ENCODE data around the gene ZDHHC14.

ZDHHC14 gene

DNA sequence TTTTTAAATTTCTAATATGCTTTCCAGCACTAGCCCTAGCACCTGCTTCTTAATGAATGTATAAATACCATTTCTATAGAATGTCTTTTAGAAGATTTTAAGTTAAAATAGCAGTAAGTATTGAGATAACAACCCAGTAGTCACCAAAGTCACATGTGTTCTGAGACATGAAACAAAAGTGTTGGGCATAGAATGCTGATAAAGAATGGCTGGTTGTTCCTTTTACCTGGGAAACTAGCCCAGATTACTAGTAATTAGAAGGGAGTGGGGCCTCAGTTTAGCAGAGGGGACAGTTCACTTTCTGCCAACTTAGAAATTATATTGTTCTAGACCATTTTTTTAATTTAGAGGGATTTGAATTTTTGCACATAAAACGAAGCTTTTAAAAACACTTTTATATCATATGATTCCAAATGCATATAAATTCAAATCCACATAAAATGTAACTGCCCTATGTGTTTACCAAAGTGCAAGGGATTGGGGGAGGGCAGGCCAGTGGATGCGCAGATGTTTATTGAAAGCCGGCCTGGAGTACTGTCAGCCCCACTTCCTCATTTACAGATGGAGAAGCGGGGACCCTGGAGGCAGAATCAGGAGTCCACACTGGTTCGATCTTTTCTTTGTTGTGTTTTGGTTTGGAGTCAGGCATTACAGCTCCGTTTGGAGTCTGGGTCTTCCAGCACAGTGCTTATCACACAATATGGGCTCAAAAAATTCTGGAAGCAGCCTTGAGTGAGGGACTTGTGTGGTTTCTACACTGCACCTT is 139.8 kb downstream of the ZDHHC14 start:
- H3K4me3 ChIP-seq (ENCODE audit: low read length), result no peak overlapping the region
- DNase-seq (ENCODE audit: low read depth, low spot score), result no peak

DNA sequence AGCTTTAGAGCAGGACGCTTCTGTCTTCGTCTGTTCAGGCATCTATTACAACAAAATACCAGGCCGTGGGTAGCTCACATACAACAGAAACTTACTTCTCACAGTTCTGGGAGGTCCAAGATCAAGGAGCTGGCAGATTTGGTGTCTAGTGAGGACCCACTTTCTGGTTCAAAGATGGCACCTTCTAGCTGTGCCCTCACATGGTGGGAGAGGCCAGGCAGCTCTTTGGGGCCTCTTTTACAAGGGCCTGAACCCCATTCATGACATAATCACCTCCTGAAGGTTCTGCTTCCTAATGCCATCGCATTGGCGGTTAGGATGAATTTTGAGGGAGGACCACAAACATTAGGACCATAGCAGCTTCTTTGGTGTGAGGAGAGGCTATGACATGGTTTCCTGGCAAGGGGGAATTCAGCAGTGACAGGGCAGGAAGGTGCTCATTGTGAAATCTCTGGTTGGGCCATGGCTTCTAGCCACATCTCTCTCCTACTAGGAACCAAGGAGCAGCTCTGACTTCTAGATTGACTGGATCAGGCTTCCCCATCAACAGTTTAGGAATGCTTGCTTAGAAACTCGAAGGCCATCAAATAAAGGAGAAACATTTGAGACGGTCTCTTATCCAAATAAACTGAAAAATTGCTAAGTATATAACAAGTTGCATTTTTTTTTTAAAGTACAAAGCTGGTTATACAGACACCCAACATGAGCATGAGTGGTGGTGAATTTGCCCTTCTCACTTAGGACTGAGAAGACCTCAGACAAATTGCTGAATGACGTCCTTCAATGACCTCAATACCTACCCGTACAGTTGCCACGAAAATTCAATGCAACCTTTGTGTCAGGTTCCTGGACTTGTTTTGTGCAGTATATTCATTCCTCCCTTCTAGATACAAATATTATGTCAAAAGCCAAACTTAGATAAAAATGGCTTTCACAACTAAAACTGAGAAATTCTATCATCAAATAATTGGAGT is 140.7 kb downstream of the ZDHHC14 start:
- no peak overlapping the region for H3K4me3 ChIP-seq (ENCODE audit: low read length)
- no peak for DNase-seq (ENCODE audit: low read depth, low spot score)

DNA sequence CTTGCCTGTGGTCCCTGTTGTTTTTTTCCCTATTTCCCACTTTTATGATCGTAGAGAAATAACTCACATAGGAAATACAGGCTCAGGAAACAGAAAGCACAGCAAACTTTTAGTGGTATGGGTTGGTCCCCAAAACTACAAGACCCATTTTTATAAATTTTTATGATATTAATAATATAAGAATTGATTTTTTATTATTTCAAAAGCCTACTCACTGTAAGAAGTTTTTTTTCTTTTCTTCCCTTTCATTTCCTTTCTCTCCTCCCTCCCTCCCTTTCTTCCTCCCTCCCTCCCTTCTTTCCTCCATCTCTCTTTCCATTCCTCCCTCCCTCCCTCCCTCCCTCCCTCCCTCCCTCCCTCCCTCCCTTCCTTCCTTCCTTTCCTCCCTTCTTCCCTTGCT is 141.5 kb downstream of the ZDHHC14 start:
- H3K4me3 ChIP-seq (ENCODE audit: low read length), result no peak overlapping the region
- no peak for DNase-seq (ENCODE audit: low read depth, low spot score)

DNA sequence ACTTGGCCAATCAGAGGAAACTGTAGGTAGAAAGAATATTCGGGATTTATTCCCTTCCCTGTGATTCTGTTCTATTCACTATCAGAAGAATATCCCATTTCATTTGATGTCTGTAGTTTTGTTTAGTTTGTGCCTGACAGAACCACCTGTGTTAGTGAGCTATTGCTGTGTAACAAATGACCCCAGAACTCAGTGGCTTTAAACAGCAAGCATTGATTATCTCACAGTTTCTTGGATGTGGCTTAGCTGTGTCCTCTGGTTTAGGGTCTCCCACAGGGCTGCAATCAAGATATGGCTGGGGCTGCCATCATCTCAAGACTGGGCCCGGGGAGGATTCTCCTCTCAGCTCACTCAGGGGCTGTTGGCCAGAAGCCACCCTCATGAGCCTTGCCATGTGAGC is 143.7 kb downstream of the ZDHHC14 start:
- DNase-seq (ENCODE audit: low read depth, low spot score), result no peak
- no peak overlapping the region for H3K4me3 ChIP-seq (ENCODE audit: low read length)

DNA sequence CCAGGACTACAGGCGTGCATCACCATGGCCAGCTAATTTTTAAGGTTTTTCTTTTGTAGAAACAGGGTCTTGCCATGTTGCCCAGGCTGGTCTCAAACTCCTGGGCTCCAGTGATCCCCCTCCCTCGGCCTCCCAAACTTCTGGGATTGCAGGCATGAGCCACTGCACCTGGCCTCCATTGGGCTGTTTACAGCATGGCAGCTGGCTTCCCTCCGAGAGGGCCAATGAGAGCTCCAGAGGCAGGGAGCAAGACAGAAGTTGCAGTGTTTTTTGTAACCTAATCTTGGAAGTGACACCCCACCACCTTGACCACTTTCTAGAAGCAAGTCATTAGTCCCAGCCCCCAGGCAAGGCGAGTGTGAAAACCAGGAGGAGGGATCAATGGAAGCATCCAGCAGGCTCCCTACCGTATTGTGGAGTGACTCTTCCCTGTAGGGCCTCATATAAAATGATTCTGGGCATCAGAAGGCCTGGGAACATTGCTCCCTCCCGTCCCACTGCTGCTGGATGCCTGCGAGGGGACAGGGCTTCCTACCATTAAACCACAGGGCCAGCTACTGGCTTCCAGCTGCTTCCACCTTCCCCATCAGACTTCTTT is 144.4 kb downstream of the ZDHHC14 start:
- DNase-seq (ENCODE audit: low read depth, low spot score), result no peak
- H3K4me3 ChIP-seq (ENCODE audit: low read length), result no peak overlapping the region

DNA sequence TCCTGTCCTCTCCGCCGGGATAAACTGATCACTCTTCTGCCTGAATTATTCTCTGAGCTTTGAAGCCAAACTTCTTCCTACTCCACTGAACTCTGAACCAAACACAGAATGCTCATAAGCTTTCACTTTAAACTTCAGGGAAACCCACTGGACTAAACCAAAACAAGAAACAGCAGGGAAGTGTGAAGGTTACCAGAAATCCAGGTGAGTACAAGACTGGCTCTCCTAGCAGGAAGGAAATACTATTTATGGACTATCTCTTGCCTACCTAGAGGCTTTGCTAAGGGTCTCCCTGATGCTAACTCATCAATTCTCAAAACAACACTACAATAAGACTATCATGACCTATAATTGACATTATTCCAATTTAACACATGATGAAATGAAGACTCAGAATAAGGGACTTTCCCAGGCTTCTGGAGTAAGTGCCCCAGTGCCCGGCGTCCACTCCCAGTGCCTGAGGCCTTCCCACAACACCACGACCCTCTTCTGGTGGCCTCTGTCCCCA is 145.0 kb downstream of the ZDHHC14 start:
- no peak overlapping the region for H3K4me3 ChIP-seq (ENCODE audit: low read length)
- DNase-seq (ENCODE audit: low read depth, low spot score), result no peak

DNA sequence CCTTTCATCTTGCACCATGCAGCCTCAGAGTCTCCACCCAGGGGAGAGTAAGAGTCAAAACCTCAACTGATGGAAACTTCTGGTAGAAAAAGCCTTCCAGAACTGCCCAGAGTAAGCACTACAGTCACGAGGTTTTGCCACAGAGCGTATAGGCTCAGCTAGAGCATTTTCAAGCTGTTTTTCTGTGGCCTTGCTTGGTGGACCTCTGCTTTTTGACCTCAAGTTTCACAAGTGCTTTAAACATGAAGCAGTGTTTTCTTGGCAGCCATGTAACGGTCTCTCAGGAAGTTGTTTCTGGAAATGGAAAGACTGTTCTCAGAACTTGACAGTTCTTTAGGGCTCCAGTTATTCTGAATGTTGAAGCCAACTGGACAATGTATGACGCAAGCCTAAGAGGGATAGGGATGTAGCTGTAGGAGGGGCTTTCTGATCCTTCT is 146.5 kb downstream of the ZDHHC14 start:
- no peak overlapping the region for H3K4me3 ChIP-seq (ENCODE audit: low read length)
- no peak for DNase-seq (ENCODE audit: low read depth, low spot score)

DNA sequence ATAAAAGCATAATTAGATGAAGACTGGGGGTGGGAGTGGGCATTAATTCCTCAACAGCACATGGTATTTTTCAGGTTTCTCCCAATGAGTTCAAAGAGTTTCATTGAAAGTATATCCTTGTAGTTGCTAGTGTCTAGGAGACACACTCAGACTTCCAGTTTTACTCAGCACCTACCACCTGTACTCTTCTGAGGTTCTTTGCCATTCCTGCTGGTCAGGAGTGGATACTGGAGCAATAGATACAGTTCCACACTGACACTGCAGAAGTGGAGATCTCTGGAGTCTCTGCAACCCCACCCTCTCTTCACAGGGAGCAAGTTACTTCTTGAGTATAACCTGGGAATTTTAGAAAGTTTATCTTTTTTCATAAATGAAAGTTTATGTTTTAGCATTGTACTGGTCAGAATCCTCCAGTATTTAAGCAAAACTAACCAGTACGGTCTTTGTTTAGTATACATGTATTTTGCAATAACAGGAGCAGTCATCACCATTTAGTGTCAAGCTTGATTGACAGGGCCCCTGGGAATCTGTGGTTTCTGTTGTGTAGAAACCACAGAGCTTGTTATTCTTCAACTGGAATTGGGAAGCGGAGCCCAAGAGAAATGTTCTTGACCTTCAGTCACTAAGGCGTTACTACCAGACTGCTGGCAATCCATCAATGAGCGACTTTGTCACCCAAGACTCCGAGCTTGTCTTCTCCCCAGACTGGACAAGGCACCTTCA is 148.1 kb downstream of the ZDHHC14 start:
- DNase-seq (ENCODE audit: low read depth, low spot score), result no peak
- H3K4me3 ChIP-seq (ENCODE audit: low read length), result no peak overlapping the region

DNA sequence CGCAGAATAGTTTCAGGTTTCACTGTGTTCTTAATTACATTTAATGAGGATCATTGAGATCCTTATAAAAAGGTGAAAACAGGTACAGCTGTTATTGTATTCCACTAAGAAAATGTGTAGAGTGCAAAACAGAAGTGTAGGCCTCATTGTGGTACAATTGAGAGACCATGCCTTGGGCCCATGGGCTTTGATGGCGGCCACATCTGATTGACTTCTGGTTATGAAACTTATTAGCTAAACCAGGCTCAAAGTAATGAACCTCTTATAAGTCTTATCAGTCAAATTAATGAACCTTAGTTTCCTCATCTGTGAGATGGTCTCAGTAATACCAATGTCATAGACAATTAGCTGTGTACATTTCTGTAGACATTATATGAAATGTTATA is 148.7 kb downstream of the ZDHHC14 start:
- DNase-seq (ENCODE audit: low read depth, low spot score), result no peak
- no peak overlapping the region for H3K4me3 ChIP-seq (ENCODE audit: low read length)

DNA sequence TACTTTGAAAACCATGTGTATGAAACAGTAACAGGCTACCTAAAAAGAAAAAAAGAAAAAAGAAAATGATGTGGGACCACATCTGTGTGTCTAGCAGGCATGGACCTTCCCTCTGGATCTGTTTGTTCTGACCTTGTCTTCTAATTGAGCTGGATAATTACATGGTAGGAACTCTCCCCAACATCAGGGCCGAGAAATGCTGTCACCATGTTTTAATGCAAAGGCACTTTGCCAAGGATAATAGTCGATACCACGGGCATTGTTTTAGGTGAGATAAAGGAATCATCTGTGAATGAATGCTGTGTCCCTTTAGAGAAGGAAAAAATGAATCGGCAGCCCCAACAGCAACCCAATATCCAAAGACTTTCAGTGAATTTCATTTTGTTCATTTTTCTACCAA is 149.1 kb downstream of the ZDHHC14 start:
- DNase-seq (ENCODE audit: low read depth, low spot score), result no peak
- H3K4me3 ChIP-seq (ENCODE audit: low read length), result no peak overlapping the region

DNA sequence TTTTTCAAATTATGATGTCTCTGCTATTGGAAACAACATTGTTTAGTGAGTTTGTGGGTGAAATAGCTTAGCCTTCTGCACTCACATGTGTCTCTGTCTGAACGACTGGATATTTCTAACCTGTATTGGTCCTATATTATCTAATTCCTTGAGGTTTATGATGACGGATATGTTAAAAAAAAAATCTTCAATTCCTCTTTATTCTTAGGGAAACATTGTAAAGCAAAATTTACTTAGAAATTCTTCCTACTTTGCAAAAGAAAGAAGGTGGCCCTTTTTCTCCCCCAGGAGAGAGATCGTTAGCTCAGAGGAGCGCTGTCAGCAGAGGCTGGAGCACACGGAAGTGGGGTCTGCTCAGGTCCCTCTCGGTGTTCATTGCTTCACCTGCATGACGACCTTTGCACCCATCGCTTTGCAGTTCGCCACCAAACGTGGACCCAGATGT is 149.8 kb downstream of the ZDHHC14 start:
- no peak overlapping the region for H3K4me3 ChIP-seq (ENCODE audit: low read length)
- DNase-seq (ENCODE audit: low read depth, low spot score), result no peak

DNA sequence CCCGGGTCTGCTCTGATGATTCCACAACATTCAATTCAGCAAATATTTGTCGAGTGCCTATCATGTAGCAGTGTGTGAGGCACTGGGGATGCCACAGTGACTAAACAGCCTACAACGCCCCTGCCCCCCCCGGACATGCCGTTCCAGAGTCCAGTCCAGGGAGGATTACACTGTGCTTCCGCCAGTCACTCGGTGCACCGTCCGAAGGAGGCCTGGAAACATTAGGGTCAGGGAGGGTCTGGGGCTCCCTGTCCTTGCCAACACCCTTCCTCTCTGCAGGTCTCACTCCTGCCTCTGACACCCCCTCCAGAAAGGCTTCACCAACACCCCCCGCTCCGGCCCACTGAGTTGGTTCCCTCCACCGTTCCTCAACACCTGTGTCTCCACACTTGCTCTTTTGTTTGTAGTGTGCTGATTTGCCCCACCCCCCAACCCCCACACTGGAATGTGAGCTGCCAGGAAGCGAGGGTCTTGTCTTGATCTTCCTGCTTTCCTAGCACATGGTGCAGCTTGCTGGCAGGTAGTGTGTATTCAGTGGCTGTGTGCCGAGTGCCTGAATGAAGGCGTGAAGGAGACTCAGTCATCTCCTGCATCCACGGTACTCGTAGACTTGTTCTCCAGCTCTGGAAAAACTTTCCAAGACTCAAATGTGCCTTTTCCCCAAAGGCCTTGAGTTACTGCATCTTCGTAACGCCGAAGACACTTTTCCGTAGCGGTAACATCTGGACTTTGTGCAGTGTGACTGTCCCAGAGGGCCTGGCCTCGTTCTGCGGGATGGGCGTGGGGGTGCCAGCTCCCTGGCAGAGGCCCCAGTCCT is 150.4 kb downstream of the ZDHHC14 start:
- no peak for DNase-seq (ENCODE audit: low read depth, low spot score)
- no peak overlapping the region for H3K4me3 ChIP-seq (ENCODE audit: low read length)

DNA sequence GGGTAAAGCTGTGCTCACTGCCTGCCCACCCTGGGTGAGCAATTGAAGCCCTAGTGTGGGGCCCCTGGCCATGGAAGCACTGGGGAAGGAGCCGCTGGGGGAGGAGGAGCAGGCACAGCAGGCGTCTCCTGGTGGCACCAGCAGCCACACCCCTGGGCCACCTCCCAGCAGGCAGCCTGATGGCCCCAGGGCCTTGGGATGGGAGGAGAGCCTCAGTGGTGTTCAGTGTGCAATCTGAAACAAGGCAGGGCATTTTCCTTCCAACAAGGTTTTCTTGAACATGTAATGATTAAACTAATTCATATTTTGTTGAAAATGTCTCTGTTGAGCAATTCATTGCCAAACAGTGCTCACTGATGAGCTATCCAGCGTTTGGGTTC is 151.0 kb downstream of the ZDHHC14 start:
- no peak for DNase-seq (ENCODE audit: low read depth, low spot score)
- no peak overlapping the region for H3K4me3 ChIP-seq (ENCODE audit: low read length)

DNA sequence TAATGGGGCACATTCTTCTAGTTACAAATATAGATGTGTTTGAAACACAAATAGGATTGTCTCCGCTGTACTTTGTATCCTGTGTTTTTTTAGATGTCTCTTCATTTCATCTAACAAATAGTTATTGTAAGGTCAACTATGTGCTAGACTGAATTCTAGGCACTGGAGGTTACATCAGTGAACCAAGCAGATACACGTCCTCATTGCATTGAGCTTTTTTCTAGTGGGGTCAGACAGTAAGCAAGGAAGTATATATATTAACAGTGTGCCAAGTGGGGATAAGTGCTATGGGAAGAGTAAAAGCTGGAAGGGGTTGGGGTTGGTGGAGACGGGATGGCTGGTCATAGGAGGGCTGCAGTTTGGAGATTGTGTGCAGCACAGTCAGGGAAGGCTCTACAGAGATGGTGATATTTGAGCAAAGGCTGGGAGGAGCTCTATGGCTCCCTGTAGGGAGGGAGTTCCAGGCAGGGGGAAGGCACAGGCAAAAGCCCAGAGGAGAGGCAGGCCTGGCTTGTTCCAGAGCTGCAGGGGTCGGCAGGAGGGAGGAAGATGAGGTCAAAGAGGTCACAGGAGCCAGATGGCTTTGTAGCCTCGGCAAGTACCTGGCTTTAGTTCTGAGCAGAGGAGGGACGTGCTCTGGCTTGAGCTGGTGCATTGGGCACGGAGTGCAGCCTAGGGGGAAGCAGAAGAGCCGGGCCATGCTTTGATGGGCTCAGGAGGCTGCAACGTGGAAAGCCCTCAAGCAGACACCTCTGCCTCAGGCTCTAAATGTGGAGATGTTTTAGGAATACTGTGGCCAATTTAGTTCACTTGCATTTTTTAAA is 152.3 kb downstream of the ZDHHC14 start:
- no peak for DNase-seq (ENCODE audit: low read depth, low spot score)
- no peak overlapping the region for H3K4me3 ChIP-seq (ENCODE audit: low read length)

DNA sequence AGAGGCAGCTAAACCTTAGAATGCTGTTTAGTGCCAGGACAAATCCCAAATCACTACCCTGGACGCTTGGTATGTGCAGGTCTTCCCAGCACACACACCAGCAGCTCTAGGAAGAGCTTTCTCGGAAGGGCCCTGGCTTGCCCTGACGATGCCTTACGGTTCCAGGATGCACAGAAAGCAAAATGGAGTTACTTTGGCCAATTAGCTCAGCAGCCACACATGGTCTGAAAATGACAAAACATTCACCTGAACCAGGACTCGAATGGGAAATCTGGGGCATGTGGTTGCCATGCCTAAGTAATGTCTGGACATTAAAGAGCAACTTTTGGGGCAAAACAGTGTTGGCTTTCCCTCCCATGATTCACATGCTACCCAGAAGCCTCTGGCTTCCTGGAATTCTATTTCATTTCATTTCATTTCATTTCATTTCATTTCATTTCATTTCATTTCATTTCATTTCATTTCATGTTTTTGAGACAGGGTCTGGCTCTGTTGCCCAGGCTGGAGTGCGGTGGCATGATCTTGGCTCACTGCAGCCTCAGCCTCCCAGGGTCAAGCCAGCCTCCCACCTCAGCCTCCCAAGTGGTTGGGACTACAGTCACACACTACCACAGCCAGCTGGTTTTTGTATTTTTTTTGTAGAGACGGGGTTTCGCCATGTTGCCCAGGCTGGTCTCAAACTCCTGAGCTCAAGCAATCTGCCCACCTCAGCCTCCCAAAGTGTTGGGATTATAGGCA is 153.3 kb downstream of the ZDHHC14 start:
- H3K4me3 ChIP-seq (ENCODE audit: low read length), result no peak overlapping the region
- DNase-seq (ENCODE audit: low read depth, low spot score), result no peak

DNA sequence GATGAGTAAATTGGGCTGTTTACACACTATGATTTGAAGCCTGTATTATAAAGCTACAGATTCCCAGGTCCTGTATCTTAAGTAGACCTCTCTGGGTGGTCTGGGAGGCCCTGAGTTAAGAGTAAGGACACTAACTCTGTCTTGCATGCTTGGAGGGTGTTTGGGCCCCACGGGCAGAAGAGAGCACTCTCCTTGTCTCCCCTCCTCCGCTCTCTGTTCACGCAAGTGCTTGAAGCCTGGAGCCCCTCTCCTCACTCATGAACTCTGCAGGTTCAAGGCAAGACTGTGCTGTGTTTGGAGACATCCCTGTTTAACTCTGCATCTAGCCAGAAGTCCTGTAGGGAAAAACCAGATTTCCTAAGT is 154.0 kb downstream of the ZDHHC14 start:
- H3K4me3 ChIP-seq (ENCODE audit: low read length), result no peak overlapping the region
- no peak for DNase-seq (ENCODE audit: low read depth, low spot score)

All from Jurkat, Clone E6-1 (cell line).